IMR-90 (cell line): ENCODE data around the gene USH2A. TPM values are rescaled to one million over a fixed set of nuclear protein-coding genes. Genes with fewer than 3 reads are reported as not detected.

Experiments
- ATAC-seq: fragments of 200-7000 bp; cut with Tn5 transposase; 2 replicates; pipeline ENCODE4 v1.9.1; 2020; ENCODE audit warnings: low read depth, mild to moderate bottlenecking, moderate library complexity
- BruUV-seq: library from RNA; stranded (reverse); fragments of 400-500 nt; replicated peaks from 2 replicates; lab custom pipeline; 2021; lab: Mats Ljungman, UMichigan
- CTCF ChIA-PET: fragments of 300-600 bp; formaldehyde crosslinking; extraction: SDS; loops from one replicate; lab custom pipeline; 2021; ENCODE audit warnings: antibody characterized with exemption; lab: Yijun Ruan, JAX
- POLR2A ChIA-PET: fragments of 300-600 bp; sonication (Branson Sonifier 250); formaldehyde crosslinking; loops from one replicate; lab custom pipeline; 2022; ENCODE audit warnings: antibody characterized with exemption; ENCODE audit not compliant: unreplicated experiment; lab: Charles Lee
- DNase-seq: peaks from one replicate; pipeline ENCODE4 v3.0.0; 2013
- H2AFZ ChIP-seq: replicated peaks from 2 replicates; pipeline ENCODE3; 2013; ENCODE audit warnings: low read length, mild to moderate bottlenecking; ENCODE audit not compliant: poor library complexity
- H2AK5ac ChIP-seq: 2 replicates; pipeline ENCODE4 v1.6.1; 2013; ENCODE audit warnings: low read depth, low read length, inconsistent platforms
- H2AK9ac ChIP-seq: replicated peaks from 2 replicates; pipeline ENCODE3; 2013; ENCODE audit warnings: mild to moderate bottlenecking, low read depth, low read length, moderate library complexity; ENCODE audit not compliant: poor library complexity
- H2BK120ac ChIP-seq: 2 replicates; pipeline ENCODE4 v1.6.1; 2013; ENCODE audit warnings: low read depth, low read length, inconsistent platforms
- H2BK15ac ChIP-seq: 3 replicates; pipeline ENCODE4 v1.6.1; 2013; ENCODE audit warnings: low read depth, low read length, inconsistent platforms
- H2BK20ac ChIP-seq: 2 replicates; pipeline ENCODE4 v1.6.1; 2013; ENCODE audit warnings: low read depth, mild to moderate bottlenecking, inconsistent platforms, low read length, moderate library complexity
- H2BK5ac ChIP-seq: 2 replicates; pipeline ENCODE4 v1.6.1; 2013; ENCODE audit warnings: mild to moderate bottlenecking, low read depth, low read length, inconsistent platforms; ENCODE audit not compliant: poor library complexity, severe bottlenecking
- H3K14ac ChIP-seq: replicated peaks from 2 replicates; pipeline ENCODE4 v1.6.1; 2013; ENCODE audit warnings: low read depth, low read length, inconsistent platforms
- H3K18ac ChIP-seq: 2 replicates; pipeline ENCODE4 v1.6.1; 2013; ENCODE audit warnings: low read depth, low read length, control low read depth
- H3K23ac ChIP-seq: 2 replicates; pipeline ENCODE4 v1.6.1; 2013; ENCODE audit warnings: low read depth, low read length, inconsistent platforms
- H3K27ac ChIP-seq: 2 replicates; pipeline ENCODE4 v1.5.1; 2013; ENCODE audit warnings: mild to moderate bottlenecking, control low read depth, low read length; ENCODE audit not compliant: insufficient read depth
- H3K27me3 ChIP-seq: 2 replicates; pipeline ENCODE4 v1.6.1; 2013; ENCODE audit warnings: low read length; ENCODE audit not compliant: control insufficient read depth, insufficient read depth
- H3K36me3 ChIP-seq: 2 replicates; pipeline ENCODE4 v1.6.1; 2013; ENCODE audit warnings: low read length, mixed read lengths; ENCODE audit not compliant: control insufficient read depth, insufficient read depth
- H3K4ac ChIP-seq: 2 replicates; pipeline ENCODE4 v1.6.1; 2013; ENCODE audit warnings: low read depth, low read length, inconsistent platforms
- H3K4me1 ChIP-seq: 2 replicates; pipeline ENCODE4 v1.6.1; 2013; ENCODE audit warnings: low read length, mixed read lengths; ENCODE audit not compliant: control insufficient read depth, insufficient read depth
- H3K4me2 ChIP-seq: 2 replicates; pipeline ENCODE4 v1.6.1; 2013; ENCODE audit warnings: low read depth, mild to moderate bottlenecking, control low read depth, low read length, moderate library complexity
- H3K4me3 ChIP-seq: 2 replicates; pipeline ENCODE4 v1.5.1; 2013; ENCODE audit warnings: low read depth, mild to moderate bottlenecking, control low read depth, low read length, moderate library complexity; ENCODE audit not compliant: insufficient read depth
- H3K56ac ChIP-seq: 2 replicates; pipeline ENCODE4 v1.6.1; 2013; ENCODE audit warnings: low read length, inconsistent platforms; ENCODE audit not compliant: insufficient read depth; ENCODE audit errors: extremely low read depth
- H3K79me1 ChIP-seq, 2 experiments: 2 replicates each; pipeline ENCODE4 v1.6.1; 2013; ENCODE audit warnings: low read length in 2 of 2, inconsistent platforms in 1 of 2, low read depth in 1 of 2
- H3K9ac ChIP-seq: 2 replicates; pipeline ENCODE4 v1.6.1; 2013; ENCODE audit warnings: low read depth, low read length, control low read depth
- H3K9me1 ChIP-seq: 2 replicates; pipeline ENCODE4 v1.6.1; 2013; ENCODE audit warnings: low read length, inconsistent platforms; ENCODE audit not compliant: insufficient read depth
- H3K9me3 ChIP-seq: 2 replicates; pipeline ENCODE4 v1.6.1; 2013; ENCODE audit warnings: low read length; ENCODE audit not compliant: control insufficient read depth, insufficient read depth
- H4K20me1 ChIP-seq: 2 replicates; pipeline ENCODE4 v1.6.1; 2013; ENCODE audit warnings: low read length, inconsistent platforms; ENCODE audit not compliant: insufficient read depth
- H4K5ac ChIP-seq: 2 replicates; pipeline ENCODE4 v1.6.1; 2013; ENCODE audit warnings: mild to moderate bottlenecking, low read depth, low read length, control low read depth
- H4K8ac ChIP-seq, 2 experiments: 2 replicates each; pipeline ENCODE4 v1.6.1; 2013; ENCODE audit warnings: low read depth in 2 of 2, low read length in 2 of 2, control low read depth in 1 of 2, inconsistent platforms in 1 of 2
- H4K91ac ChIP-seq: 2 replicates; pipeline ENCODE4 v1.6.1; 2013; ENCODE audit warnings: low read depth, low read length, inconsistent platforms; ENCODE audit not compliant: insufficient read depth
- BHLHE40 ChIP-seq: fragments of 150-350 bp; IDR thresholded peaks from 2 replicates; pipeline ENCODE4 v1.6.1; 2016; ENCODE audit warnings: mild to moderate bottlenecking, low read depth, low read length
- CEBPB ChIP-seq: IDR thresholded peaks from 2 replicates; pipeline ENCODE4 v1.6.1; 2012; ENCODE audit warnings: low read depth, low read length, improper control_type of control experiment
- CHD1 ChIP-seq: IDR thresholded peaks from 2 replicates; pipeline ENCODE4 v1.6.1; 2012; ENCODE audit warnings: low read depth, low read length, improper control_type of control experiment
- CTCF ChIP-seq: conservative IDR thresholded peaks from 2 replicates; pipeline ENCODE4 v1.5.1; 2012; ENCODE audit warnings: mild to moderate bottlenecking, low read depth, low read length, improper control_type of control experiment
- ELK1 ChIP-seq: fragments of 150-350 bp; IDR thresholded peaks from 2 replicates; pipeline ENCODE4 v1.6.1; 2016; ENCODE audit warnings: low read depth, mild to moderate bottlenecking, low read length, moderate library complexity, borderline replicate concordance
- FOS ChIP-seq: fragments of 150-350 bp; IDR thresholded peaks from 2 replicates; pipeline ENCODE4 v1.6.1; 2016; ENCODE audit warnings: low read depth, low read length
- MAFK ChIP-seq: IDR thresholded peaks from 2 replicates; pipeline ENCODE4 v1.6.1; 2012; ENCODE audit warnings: low read depth, low read length, improper control_type of control experiment
- MAZ ChIP-seq: IDR thresholded peaks from 2 replicates; pipeline ENCODE4 v1.6.1; 2012; ENCODE audit warnings: low read depth, mild to moderate bottlenecking, low read length, improper control_type of control experiment, moderate library complexity, borderline replicate concordance
- MXI1 ChIP-seq: IDR thresholded peaks from 2 replicates; pipeline ENCODE4 v1.6.1; 2012; ENCODE audit warnings: low read depth, mild to moderate bottlenecking, low read length, moderate library complexity, borderline replicate concordance
- NFE2L2 ChIP-seq: fragments of 150-350 bp; IDR thresholded peaks from 2 replicates; pipeline ENCODE4 v1.6.1; 2016; ENCODE audit warnings: low read depth, mild to moderate bottlenecking, low read length
- POLR2A ChIP-seq: IDR thresholded peaks from 2 replicates; pipeline ENCODE4 v1.6.1; 2012; ENCODE audit warnings: mild to moderate bottlenecking, low read depth, low read length
- RAD21 ChIP-seq: IDR thresholded peaks from 2 replicates; pipeline ENCODE4 v1.6.1; 2012; ENCODE audit warnings: low read length, improper control_type of control experiment
- RCOR1 ChIP-seq: IDR thresholded peaks from 2 replicates; pipeline ENCODE4 v1.6.1; 2012; ENCODE audit warnings: mild to moderate bottlenecking, low read length, improper control_type of control experiment; ENCODE audit not compliant: insufficient replicate concordance
- RFX5 ChIP-seq: IDR thresholded peaks from 2 replicates; pipeline ENCODE4 v1.8.0; 2012; ENCODE audit warnings: low read depth, mild to moderate bottlenecking, low read length, moderate library complexity
- SMC3 ChIP-seq: fragments of 150-350 bp; IDR thresholded peaks from 2 replicates; pipeline ENCODE4 v1.6.1; 2016; ENCODE audit warnings: low read depth, mild to moderate bottlenecking, antibody characterized with exemption, low read length, moderate library complexity
- USF2 ChIP-seq: fragments of 150-350 bp; IDR thresholded peaks from 2 replicates; pipeline ENCODE4 v1.6.1; 2017; ENCODE audit warnings: mild to moderate bottlenecking, antibody characterized with exemption, low read length, low read depth
- WGBS, 2 experiments: methylation state at CpG; one replicate each; pipeline versions ENCODE4 v1.1.5 to v1.1.7; 2013; ENCODE audit warnings: missing lambda C conversion rate in 2 of 2; ENCODE audit not compliant: insufficient read length in 1 of 2; ENCODE audit errors: extremely low coverage in 2 of 2; 5-methylcytosine and 5-hydroxymethylcytosine counted together
- dilution Hi-C: fragments of 300-500 bp; cut with HindIII; formaldehyde crosslinking; loops from one replicate; pipeline ENCODE4 v1.14.3; 2018; ENCODE audit warnings: low sequenced_read_pairs; ENCODE audit not compliant: unreplicated experiment
- in situ Hi-C: fragments of 300-500 bp; cut with MboI; formaldehyde crosslinking; loops from 3 replicates; pipeline ENCODE4 v1.14.3; 2019; ENCODE audit warnings: low sequenced_read_pairs, inconsistent platforms, mixed read lengths
- intact Hi-C: fragments of 100-400 bp; cut with micrococcal nuclease; formaldehyde crosslinking; loops from 2 replicates; pipeline ENCODE4 v1.10.0; 2022
- polyA plus RNA-seq, 3 experiments: library from polyadenylated mRNA; depleted of rRNA; stranded (reverse); fragments of >200 nt; gene quantifications; 2 replicates each; pipeline ENCODE4 v1.2.3, GENCODE V29; 2012; ENCODE audit warnings: low replicate concordance in 1 of 3
- total RNA-seq: library from RNA; depleted of rRNA; stranded (reverse); fragments of >200 nt; gene quantifications from 2 replicates; pipeline ENCODE4 v1.2.3, GENCODE V29; 2012

Gene USH2A
- total and polyA plus RNA-seq, 2 of the 4 experiments (the other 2 are of a cell fraction): under 0.01 to 0.02 TPM

- DNase-seq (no peak), ATAC-seq (no peak)
- Histone ChIP-seq H3K56ac (no peak overlapping the region), H2BK15ac (0 out of 3 replicates have a peak overlapping the region, but pooled peaks have one; percentile 13), H3K27ac (no peak overlapping the region; the same call in 1 of the 2 replicates), H3K9ac (no peak overlapping the region), H4K20me1 (no peaks in the 10 kb centered on the region), H3K27me3 (no peaks in the 10 kb centered on the region), H2AK5ac (no peak overlapping the region), H2AFZ (peak overlapping the region; percentile 67), H3K18ac (no peak overlapping the region), H2BK20ac (no peak overlapping the region), H3K23ac (no peak overlapping the region), H4K8ac (no peak overlapping the region), H2AK9ac (no peak overlapping the region), H2BK5ac (no peak overlapping the region), H3K9me1 (no peaks in the 10 kb centered on the region), H3K4ac (0 out of 2 replicates have a peak overlapping the region, but pooled peaks have one; percentile 2), H3K36me3 (no peaks in the 10 kb centered on the region), H3K79me1 (no peaks in the 10 kb centered on the region), H4K5ac (no peak overlapping the region), H3K14ac (0 out of 2 replicates have a peak overlapping the region, but pooled peaks have one; percentile 53), H2BK120ac (0 out of 2 replicates have a peak overlapping the region, but pooled peaks have one; percentile 19), H3K4me1 (no peaks in the 10 kb centered on the region), H3K4me3 (no peak overlapping the region), H4K91ac (no peak overlapping the region), H3K4me2 (no peak overlapping the region), H3K9me3 (no peaks in the 10 kb centered on the region)
- ChIA-PET POLR2A (no interaction called here), CTCF (interaction anchor here (0.7 kb wide), 1 partner anchor 10 kb away, joined by 3 read pairs; no protein-coding TSS in a partner anchor)
- TF ChIP-seq ELK1: no peak
- no peak for TF ChIP-seq RAD21
- TF ChIP-seq MAZ: no peak
- TF ChIP-seq CEBPB: no peak
- TF ChIP-seq USF2: no peak
- TF ChIP-seq RFX5: no peak
- TF ChIP-seq NFE2L2: no peak
- no peak for TF ChIP-seq MXI1
- no peak for TF ChIP-seq BHLHE40
- no peak for TF ChIP-seq CTCF
- no peak for TF ChIP-seq CHD1
- no peak for TF ChIP-seq MAFK
- no peak for TF ChIP-seq RCOR1
- no peak for TF ChIP-seq FOS
- no peak for TF ChIP-seq SMC3
- no peak for TF ChIP-seq POLR2A
- intact Hi-C loops: no loop called here
- no CpG with 5 or more reads among the region's 3 CpGs for WGBS, 2 experiments
- in situ Hi-C loops: no loop called here
- BruUV-seq: no TSS peak
- dilution Hi-C loops: no loop called here
These were observed 695.1 kb downstream of the USH2A start for GRCh38 chr1:215728169-215728568.
